TTC549 (cell line): ENCODE measurements around the gene NKPD1.

ENCODE experiments used
- FAIRE-seq: peaks from 2 replicates; lab custom pipeline; 2012; peaks lifted over from hg19 to GRCh38; lab: Jason Lieb, UNC

Gene NKPD1

DNA sequence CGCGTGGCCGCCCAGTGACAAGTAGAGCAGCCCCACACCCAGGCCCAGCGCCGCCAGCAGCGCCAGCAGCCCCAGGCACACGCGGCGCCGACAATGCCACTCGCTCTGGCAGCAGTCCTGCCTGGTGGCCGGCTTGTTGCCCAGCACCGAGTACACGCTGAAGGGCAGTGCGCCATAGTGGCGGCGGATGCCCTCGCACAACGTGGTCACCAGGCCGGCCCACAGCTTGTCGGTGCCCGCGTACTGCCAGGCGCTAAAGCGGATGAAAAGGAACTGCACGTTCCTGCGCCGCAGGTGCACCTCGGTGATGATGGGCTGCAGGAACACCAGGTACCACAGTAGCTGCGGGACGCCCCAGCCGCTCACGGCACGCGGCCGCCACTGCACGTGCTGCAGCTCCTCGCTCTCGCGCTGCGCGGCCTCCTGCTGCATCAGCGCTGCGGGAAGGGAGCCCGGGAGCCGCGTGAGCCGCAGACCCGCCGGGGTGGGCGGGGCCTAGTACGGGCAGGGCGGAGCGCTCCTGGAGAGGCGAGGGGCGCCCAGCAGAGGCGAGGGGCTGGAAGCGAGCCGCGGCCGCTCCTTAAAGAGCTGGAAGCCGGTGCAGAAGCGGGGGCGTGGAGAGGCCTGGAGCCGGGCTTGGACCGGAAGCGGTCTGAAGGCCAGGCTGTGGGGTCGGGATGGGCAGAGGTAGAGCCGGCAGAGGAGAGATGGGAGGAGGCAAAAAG, 7.3 kb downstream of the NKPD1 start:
- no peak for FAIRE-seq

DNA sequence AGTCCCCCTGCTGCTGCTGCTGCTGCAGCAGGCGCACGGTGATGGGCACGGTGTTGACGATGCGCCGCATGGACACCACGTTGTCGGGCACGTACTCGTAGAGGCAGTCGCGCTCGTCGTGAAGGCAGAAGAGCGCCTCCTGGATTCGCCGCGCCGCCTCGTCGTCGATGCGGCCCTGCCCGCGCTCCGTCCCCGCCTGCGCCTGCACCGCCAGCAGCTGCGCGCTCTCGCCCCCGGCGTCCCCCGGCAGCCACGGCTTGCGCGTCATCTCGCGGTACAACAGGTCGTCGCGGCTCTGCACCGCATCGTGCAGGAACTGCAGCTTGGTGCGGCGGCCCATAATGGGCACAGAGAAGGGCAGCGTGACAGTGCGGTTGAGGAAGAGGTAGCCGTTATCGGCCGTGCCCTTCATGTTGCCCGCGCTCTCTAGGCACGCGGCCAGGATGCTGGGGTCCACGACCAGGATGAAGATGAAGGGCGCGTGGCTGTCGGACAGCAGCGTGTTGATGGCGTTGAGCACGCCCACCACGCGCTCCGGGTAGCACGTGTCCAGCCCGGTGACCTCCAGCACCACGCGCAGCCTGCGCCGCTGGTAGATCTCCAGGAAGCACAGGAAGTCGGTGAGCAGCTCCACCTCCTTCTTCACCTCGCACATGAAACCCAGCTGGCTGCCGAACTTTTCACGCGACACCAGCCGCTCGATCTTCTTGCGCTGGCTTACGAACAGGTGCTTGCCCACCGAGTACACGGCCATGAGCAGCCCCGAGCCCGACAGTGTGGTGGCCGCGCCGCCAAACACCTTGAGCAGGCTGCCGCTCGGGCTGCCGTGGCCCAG, 8.1 kb downstream of the NKPD1 start:
- no peak for FAIRE-seq

DNA sequence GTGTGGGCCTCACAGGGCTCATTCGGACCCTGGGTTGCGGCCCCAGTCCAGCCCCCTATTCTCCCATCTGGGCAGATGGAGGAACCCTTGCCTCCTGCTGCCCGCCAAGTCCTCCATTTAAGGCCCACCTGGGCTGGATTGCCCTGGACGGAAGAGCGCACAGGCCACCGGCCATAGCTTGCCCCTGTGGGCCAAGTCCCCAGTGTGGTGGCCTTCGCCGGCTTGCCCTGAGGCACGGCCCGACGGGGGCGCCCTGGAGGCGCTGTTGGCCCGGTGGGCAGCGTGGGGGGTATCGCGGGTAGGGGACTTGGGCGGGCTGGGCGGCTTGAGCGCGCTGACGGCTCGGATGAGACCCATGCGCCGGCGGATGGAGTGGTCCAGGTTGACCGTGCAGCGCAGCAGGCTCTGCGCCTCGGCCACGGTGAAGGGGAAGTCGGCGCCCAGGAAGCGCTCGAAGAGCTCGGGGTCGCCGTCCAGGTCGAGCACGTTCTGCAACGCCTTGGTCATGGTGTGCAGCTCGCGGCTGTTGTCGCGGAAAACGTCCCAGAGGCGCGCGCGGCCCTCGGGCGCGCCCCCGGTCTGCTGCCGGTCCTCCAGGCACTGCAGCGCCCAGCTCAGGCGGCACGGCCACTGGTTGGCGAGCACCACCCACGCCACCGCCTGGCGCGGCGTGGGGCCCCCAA, 8.8 kb downstream of the NKPD1 start:
- FAIRE-seq, result no peak

DNA sequence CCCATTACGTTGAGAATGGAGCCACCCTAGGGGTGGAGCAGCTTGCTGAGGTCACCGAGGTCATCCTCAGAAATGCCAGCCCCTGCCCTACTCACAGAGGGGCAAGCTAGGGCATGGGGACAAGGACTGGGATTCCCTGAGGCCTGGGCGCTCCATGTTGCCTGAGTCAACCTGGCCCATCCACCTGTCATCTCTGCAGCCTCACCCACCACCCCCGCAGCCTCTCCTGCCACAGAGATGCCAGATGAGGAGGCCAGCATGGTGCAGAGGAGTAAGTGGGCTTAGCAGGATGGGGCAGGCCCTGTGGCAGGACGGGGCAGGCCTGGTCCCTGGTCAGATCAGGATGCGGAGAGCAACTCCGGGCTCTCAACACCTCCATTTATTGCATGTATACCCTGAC, 9.5 kb downstream of the NKPD1 start:
- FAIRE-seq, result no peak

DNA sequence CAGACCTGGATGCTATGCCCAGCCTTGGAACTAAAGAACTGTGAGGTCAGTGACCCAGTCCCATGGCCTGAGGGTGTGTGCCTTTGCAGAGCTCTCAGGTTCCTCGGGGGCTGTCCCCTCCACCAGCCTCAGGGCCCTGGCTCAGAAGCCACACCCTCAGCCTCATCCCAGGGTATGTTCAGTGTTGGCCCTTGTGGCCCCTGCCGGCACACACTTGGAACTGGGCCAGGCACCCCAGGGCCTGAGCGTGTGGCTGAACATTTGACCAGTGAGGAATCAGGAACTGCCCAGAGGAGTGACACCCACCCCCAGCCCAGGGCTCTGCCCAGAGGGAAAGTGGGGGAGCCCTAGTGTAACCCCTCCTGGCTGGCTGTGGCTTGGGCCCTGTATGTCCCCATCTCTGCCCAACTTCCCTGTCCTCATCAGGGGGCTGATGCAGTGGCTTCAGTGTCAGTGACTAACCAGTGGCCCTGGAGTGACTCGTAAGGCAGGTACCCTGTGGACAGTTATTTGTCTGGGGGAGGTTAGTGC, 10.0 kb downstream of the NKPD1 start:
- FAIRE-seq, result no peak

DNA sequence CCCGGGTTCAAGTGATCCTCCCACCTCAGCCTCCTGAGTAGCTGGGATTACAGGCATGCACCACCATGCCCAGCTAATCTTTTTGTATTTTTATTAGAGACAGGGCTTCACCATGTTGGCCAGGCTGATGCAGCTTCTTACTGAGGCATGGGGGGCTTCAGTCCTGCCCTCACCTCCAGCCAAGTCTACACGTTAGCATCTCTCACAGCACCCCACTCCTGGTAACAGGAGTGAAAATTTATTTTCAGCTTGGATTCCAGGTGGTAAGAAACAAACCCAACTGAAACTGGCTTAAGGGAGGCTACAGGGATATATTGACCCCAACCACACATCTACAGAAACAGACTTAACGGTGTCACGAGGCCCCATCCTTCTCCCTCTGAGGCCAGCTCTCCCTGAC, 10.6 kb downstream of the NKPD1 start:
- no peak for FAIRE-seq

DNA sequence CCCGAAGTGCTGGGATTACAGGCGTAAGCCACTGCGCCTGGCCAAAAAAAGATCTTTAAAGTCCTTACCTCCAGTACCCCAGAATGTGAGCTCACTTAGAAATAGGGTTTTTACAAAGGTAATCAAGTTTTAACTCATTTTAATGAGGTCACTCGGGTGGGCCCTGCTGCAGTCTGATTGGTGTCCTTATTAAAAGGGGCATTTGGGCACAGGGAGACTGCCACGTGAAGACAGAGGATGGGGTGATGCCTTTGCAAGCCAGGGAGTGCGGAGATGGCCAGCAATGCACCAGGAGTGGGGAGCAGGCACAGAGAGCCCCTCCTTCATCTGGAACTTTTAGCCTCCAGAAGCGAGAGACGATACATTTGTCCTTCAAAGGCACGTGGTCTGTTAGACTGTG, 11.7 kb downstream of the NKPD1 start:
- no peak for FAIRE-seq

DNA sequence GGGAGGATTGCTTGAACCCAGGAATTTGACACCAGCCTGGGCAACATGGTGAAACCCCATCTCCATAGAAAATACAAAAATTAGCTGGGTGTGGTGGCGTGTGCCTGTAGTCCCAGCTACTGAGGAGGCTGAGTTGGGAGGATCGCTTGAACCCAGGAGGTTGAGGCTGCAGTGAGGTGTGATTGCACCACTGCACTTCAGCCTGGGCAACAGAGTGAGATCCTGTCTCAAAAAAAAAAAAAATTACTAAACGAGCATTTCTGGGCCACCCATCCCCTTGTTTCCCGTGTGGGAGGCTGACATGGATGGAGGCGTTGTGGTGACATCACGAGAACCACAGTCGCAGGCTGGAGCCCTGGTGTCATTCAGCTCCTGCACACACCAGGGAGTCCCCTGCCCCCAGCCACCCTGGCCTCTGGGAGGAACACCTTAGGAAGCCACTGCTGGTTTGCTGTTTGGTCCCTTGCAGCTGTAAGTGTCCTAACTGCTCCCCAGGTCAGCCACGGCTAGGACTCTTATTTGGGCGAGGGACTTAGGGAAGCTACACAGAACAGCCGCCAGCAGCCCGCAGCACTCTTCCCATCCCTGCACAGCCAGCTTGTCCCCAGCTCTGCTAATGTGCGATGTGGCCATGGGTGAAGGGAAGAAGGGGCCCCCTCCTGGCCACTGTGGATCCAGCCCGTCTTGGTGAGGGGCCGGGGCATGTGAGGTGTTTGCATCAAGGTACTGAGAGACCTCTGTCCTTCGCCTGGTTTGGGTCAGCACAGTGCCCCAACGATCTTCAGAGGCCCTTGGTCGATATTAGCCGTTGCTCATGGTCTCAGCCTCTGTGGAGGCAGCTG, 12.7 kb downstream of the NKPD1 start:
- FAIRE-seq, result no peak

DNA sequence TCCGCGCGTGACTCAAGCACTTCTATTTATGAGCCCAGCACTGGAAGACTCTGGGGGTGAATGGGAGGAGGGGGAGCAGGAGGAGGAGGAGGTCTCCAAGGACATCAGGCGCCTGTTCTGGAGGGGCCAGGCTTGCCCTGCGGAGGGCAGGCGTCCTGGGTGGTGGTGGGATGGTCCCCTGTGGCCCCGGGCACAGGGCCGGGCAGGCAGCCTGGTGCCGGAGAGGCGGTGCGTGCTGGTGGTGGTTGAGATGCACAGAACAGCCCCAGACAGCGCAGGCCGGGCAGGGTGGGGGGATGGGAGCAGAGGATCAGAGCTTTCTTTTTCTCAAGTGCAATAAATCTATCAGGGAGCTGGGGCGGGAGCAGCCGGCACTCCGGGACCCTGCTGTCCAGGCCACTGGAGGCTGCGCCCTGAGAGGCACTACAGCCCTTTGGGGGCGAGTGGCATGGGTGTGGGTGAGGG, 14.0 kb downstream of the NKPD1 start:
- no peak for FAIRE-seq

DNA sequence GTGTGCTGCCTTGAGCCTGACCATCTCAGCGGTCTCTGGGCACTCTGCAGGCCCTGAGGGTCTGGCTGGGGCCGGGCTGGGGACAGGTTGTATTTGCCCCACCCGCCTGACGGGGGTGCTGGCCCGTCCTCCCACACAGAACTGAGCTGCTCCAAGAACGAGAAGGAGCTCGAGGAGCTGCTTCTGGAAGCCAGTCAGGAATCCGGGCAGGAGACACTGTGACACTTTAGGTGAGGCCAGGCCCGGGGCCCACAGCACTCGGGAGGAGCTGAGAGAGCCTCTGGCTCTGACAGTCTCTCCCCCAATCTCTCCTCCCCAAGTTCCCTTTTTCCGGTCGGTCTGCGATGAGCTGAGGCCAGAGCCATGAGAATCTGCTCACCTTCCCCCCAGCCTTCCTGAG, 14.5 kb downstream of the NKPD1 start:
- no peak for FAIRE-seq

DNA sequence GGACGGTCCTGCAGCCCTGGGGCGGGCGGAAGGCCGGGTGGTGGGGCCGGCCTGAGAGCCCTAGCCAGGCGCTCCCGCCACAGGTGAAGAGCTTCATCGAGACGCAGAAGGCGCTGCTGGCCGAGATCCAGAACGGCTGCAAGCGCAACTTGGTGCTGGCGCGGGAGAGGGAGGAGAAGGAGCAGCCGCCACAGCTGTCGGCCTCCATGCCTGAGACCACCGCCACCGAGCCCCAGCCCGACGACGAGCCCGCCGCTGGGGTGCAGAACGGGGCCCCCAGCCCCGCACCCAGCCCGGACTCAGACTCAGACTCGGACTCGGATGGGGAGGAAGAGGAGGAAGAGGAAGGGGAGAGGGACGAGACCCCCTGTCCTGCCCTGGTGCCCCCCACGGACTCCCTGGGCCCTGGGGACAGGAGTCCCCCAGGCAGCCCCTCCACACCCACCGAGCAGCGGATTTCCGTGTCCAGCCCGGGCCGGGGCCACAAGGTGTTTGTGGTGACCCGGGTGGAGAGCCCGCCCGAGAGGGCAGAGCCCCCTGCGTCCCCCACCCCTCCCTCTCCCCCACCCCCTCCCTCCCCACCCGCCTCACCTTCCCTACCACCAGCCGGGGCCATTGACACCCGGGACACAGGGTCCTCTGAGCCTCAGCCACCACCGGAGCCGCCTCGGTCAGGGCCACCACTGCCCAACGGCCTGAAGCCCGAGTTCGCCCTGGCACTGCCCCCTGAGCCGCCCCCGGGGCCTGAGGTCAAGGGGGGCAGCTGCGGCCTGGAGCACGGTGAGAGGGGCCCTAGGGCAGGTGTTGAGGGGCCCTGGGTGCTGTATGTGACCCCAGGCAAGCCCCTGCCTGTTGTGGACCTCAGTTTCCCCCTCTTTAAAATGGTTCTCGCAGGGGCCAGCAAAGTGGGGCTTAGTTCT, 15.3 kb downstream of the NKPD1 start:
- no peak for FAIRE-seq

DNA sequence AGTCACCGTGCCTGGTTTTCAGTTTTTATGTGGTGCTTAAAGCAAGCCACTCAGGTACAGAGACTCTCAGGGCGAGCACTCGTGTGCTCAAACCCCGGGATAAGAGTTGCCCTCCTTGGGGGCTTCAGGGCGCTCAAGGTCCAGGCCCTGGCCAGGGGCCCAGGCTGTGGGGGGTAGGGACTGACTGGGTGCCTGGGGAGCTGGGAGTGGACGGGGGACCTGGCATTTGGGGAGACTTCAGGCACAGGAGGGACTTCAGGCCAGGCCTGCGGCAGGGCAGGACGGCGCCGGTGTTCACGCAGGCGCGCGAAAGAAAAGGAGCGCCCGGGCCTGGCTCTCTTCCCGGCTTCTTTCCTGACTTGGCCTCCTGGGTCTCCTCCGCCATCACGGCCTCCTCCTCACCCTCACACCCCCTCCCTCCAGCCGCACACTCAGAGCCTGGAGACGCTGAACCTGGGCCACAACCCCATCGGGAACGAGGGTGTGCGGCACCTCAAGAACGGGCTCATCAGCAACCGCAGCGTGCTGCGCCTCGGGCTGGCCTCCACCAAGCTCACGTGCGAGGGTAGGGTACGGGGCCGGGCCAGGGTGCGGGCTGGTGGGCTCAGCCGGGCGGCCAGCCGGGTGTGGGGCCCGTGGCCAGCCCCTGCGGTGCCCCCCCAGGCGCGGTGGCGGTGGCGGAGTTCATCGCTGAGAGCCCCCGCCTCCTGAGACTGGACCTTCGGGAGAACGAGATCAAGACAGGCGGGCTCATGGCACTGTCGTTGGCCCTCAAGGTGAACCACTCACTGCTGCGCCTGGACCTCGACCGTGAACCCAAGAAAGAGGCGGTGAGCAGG, 16.1 kb downstream of the NKPD1 start:
- no peak for FAIRE-seq

DNA sequence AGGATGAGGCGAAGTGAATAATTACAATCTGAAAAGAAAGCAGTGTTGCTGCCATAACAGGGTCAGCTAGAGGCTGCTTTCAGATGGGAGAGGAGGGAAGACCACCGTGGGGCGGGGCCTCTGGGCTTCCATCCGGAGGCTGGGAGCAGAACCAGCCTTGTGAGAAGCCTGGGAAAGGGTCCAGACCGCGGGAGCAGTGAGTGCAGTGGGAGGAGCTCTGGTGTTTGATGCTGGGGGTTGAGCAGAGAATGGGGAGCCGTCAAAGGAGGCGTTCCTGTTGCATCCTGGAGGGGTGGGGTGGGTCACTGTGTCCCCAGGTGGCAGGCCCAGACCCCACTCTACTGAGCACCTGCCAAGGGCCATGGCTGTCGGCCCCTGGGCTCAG, 18.1 kb downstream of the NKPD1 start:
- FAIRE-seq, result no peak

DNA sequence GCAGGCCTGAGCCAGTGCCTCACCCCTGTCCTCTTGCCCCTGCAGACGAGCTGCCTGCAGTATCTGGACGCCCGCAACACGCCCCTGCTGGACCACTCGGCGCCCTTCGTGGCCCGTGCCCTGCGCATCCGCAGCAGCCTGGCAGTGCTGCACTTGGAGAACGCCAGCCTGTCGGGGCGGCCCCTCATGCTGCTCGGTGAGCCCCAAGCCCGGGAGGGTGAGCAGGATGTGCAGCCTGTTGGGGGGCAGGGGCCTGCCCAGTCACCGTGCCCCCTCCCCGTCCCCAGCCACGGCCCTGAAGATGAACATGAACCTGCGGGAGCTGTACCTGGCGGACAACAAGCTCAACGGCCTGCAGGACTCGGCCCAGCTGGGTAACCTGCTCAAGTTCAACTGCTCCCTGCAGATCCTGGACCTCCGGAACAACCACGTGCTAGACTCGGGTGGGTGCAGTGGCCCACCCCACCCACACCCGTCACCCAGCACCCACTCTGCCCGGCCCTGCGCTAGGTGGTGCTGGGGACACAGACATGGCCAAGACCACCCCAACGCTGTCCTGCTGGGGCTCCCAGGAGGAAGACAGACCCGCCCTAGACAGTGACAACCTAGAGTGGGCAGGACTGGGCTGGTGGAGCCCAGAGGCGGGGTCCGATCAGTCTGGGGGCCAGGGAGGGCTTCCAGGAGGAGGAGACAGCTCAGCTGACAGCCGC, 18.6 kb downstream of the NKPD1 start:
- FAIRE-seq, result no peak

DNA sequence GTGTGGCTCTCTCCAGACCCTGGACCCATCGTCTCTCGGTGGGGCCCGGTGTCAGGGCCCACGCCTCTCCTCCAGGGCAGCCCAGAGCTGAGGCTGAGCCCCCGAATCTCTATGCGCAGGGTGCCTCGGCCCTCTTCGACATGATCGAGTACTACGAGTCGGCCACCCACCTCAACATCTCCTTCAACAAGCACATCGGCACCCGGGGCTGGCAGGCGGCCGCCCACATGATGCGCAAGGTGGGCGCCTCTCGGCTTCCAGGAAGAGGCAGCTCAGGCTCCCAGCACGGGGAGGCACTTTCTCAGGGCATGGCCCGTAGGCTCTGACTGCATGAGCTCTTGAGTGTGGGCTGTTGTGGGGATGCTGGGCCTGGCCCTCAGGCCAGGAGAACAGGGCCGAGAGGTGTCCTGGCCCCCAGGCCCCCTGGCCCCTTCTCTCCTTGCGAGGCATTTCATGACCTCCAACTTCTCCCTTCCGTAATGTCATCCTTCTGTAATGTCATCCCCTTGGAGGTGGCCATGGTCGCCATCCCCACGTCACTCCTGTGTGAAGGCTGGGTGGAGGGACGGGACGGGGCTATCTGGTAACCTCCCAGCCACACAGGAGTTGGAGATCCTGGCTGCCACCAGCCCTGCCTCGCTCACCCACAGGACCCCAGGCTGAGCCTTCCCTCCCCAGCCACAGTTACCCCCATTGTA, 19.4 kb downstream of the NKPD1 start:
- FAIRE-seq, result no peak

DNA sequence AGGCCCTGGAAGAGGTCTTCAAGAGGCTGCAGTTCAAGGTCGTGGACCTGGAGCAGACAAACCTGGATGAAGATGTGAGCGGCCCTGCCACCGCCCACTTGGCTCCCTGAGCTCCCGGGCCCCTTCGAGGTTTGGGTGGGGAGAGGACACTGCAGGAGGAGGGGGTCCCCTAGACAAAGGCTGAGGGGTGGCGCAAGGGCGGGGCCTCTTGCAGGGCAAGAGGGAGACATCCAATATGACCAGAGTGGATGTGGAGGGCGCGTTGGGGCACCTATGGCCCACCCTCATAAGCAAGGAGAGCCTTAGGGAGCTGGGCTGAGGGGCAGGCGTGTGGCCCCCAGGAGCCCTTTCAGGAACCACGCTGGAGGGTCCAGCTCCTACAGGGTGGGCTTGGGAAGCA, 20.2 kb downstream of the NKPD1 start:
- FAIRE-seq, result no peak

DNA sequence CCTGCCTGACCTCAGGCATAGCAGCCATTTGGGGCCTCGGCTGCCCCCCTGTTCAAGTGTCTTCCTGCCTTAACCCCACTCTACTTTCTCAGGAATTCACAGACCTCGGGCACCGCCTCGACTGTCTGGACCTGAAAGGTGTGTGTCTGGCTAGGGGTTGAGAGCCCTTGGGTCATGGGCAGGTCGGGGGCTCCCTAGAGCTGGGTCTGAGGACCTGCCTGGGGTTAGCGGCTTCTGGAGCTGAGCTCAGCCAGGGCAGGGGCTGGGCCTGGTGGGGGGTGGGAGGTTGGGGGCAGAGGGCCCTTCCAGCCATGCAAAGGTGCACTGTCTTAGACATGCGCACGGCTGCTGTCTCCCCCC, 20.7 kb downstream of the NKPD1 start:
- FAIRE-seq, result no peak

DNA sequence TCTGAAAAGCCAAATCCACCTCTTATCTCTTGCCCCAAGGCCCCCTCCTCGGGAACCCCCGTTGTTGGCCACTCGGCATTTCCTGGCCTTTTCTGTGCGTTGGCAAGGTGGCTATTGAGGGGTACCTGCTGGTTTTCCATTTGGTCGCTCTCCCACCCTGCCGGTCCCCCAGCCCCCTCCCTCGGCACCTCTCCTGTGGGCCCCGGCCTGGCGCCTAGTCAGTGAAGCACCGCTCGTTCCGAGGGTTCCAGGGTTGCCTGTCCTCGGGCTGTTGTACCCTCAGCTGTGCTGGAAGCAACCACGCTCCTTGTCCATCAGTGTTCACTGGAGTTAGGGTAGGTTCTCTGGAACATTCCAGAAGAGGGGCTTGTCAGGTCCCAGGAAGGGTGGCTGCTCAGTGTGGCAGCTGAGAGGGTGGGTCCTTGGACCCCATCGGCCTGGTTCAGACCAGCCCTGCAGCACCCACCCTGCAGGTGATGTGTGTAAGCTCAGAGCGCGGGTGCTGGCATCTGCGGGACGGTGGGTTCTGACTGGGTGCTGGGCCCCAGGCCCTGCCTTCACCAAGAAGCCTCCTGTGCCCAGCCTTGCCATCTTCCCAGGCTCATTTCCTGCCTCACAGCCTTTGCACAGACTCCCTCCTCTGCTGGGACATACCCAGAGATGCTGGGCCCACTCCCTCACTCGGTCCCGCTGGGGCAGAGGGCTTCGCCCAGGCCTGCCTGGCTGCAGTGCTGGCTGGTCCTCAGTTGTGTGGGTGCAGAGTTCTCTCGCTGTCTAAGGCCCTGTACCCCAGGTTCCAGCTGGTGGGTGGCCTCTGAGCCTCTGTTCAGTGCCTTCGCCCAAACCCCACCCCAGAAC, 21.3 kb downstream of the NKPD1 start:
- no peak for FAIRE-seq
